HG03520 (cell line): ENCODE data around the gene MEIG1.
"Not testable (repeated sequence)": the region's sequence is repeated elsewhere in the genome, so short reads cannot be mapped to it uniquely, and the experiment has no call there.

Source experiments
- ATAC-seq: cut with Tn5 transposase; IDR thresholded peaks from one replicate; pipeline ENCODE4 v1.9.1; 2021; ENCODE audit warnings: mild to moderate bottlenecking, moderate library complexity; ENCODE audit not compliant: unreplicated experiment

Gene MEIG1

DNA sequence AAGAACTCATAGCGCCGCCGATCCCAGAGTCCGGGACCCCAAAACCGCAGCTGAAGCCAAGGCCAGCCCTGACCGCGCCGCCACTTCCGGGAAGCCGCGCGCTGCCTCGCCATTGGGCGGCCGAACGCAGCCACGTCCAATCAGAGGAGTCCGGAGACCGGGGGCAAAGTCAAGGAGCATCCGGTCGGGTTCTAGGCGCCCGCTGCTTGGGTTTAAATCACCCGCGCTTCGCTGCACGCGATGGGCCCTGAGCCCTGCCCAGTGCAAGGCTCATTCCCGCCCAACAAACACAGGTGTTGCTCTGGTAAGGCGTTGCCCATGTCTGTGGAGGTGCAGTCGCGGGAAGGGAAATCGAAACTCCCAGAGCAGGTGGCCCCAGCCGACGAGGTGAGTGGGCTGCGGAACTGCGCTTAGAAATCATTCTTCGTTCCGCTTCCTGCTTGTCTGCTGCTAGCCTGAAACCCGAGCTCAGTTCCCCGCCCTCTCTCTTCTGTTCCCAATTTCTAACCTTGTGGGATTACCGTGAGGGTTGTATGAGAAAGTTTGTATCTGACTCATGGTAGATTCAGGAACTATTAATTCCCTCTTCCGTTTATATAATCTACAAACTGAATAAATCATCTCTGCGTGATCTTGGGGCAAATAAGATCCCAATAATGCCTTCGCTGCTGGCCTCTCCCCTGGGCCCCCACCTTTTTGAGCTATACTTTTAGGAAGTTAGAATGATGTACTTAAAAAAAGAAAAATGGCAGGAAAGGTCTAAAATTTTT is 5.0 kb upstream of the MEIG1 start, which contains the start of gene DCLRE1C:
Gene DCLRE1C (minus strand): TSS at position 96 of the 770 bp plus-strand sequence. CDS start 86 bp downstream, at position 10.
- ATAC-seq, result peak; percentile 72

DNA sequence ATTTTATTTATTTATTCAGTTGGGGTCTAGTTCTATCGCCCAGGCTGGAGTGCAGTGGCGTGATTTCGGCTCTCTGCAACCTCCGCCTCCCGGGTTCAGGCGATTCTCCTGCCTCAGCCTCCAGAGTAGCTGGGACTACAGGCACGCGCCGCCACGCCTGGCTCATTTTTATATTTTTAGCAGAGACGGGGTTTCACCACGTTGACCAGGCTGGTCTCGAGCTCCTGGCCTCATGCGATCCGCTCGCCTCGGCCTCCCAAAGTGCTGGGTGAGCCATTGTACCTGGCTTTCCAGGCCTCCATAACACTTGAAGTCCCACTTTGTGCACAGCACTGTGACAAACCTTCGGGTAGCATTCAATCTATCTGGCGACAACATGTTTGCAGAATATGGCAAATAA is 4.3 kb upstream of the MEIG1 start:
- ATAC-seq, result no peak

GRCh38 chr10:14958872-14959220 is 342 bp upstream of the MEIG1 start:
- no peak for ATAC-seq

- ATAC-seq, result no peak
These were observed 8.7 kb downstream of the MEIG1 start for GRCh38 chr10:14967897-14968296.

GRCh38 chr10:14971867-14972448 is 12.8 kb downstream of the MEIG1 start:
- no peak for ATAC-seq

DNA sequence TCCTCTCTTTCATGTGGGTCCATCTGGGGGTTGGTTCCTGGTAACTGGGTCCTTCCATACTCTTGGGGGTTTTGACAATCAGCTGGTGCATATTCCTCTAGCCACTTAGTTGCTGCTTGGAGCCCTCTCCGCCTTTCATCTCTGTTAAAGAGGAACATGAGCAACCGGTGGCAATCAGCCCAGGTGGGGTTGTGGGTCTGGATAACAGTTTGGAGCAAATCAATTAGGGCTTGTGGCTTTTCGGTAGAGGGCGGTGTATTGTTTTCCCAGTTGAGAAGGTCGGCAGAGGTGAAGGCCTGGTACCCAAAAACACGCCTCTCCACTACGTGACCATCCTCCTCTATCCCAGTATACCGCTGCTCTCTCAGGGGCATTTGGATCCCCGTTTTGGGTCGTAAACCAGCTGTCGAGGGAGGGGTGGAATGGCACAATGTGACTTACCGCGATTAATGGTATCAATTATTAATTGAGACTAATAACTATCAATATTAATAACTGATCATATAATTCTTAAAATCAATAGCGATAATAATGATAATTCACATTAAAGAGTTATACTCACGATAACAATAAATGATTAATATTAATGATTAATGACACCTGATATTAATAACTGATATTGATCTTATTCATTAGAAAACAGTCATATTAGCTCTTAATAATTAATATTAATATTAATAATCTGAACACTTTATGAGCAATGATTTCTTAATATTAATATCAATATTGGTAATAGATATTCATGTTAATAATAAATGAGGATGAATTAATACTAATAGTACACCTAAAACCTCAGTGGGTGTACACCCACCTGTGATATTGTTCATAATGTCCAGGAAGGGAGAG is 15.2 kb downstream of the MEIG1 start:
- ATAC-seq, result not testable (repeated sequence)

- no peak for ATAC-seq
These were observed 16.6 kb downstream of the MEIG1 start for GRCh38 chr10:14975672-14976273.

- ATAC-seq, result no peak
These were observed 23.6 kb downstream of the MEIG1 start for GRCh38 chr10:14982744-14983143.

GRCh38 chr10:14989552-14989951 is 30.4 kb downstream of the MEIG1 start:
- not testable (repeated sequence) for ATAC-seq

- ATAC-seq, result not testable (repeated sequence)
These were observed 32.0 kb downstream of the MEIG1 start for GRCh38 chr10:14991035-14991749.

DNA sequence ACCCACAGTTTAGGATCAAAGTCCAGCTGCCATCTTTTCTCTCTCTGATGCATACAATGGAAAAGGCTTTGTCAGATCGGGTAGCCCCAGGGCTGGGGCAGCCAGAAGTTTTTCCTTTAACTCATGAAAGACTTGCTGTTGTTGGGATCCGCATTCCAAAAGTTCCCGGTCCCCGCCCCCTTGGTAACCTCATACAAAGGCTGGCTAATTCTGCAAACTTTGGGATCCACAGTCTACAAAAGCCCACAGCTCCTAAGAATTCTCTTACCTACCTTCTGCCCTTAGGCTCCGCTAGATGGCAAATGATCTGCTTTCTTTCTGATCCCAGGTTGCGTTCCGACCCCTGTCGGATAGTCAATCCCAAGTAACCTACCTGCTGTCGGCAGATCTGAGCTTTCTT is 33.1 kb downstream of the MEIG1 start:
- not testable (repeated sequence) for ATAC-seq

DNA sequence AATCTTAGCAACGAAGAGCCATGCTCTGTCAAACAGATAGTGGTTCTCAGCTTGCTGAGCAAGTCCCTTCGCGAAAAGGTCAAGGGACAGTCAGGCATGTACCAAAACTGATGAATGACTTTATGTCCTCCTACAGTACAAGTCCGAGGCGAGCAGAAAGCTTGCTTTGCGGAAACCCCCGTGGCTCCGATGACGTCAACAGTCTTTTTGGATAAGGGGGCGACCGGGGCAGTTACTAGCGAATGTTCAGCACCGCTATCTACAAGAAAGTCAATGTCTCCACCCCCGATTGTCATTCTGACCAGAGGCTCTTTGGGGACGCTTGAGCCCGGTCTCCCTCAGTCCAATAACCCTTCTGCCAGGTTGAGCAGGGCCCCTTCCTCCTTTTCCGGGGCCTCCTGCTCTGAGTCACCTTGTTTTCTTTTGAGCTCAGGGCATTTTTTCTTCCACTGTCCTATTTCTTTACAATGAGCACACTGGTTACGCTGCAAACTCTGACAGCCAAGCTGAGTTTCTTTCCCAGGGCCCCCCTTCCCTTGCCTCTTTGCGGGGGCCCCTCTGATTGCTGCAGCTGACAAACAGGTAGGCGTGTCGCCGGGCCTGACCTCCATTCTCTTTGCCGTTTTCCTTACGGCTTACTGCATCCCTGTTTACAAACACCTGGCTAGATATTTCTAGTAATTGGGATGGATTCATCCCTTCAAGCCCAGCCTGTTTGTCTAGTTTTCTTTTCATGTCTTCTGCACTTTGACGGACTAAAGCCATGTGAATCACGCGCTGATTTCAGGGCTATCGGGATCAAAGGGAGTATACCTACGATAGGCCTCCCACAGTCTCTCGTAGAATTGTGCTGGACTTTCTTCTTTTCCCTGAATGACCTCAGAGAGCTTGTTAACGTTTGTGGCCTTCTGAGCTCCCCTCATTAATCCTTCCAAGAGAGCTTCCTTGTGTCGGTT is 34.6 kb downstream of the MEIG1 start:
- not testable (repeated sequence) for ATAC-seq

DNA sequence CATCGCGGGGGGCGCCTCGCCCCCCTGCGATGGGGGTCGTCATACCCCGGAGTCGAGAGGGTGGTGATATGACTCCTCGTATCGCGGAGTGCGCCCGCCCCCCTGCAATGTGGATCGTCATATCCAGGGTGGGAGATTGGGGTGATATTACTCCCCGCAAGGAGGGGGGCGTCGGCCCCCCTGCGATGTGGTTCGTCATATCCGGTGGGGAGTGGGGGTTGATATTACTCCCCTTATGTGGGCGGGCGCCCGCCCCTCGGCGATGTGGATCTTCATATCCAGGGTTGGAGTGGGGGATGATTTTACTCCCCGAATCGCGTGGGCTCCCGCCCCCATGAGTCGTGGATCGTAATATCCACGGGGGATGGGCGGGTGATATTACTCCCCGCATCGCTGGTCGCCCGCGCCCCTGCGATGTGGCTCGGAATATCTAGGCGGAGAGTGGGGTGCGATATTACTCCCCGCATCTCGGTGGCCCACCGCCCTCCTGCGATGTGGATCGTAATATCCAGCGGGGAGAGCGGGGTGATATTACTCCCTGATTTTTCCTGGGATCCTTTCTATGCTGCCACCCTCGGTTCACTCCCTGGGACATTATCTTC is 36.9 kb downstream of the MEIG1 start:
- no peak for ATAC-seq

DNA sequence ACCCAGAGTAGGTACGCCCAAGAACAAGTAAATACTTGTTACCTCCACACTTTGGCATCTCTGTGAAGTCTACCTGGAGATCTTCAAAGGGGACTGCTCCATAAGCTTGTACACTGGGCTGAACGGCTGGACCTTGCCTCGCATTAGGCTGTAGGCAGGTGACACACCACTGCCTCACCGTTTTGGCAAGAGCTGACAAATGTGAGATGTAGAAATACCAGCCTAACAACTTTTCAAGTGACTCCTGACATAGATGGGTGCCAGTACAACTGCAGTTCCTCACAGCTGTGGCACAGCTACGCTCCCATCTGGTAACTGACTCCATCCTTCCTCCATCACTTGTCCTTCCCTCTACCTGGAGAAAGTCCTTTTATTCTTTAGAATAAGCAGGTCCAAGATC is 54.3 kb downstream of the MEIG1 start:
- ATAC-seq, result not testable (repeated sequence)

GRCh38 chr10:15015451-15015850 is 56.3 kb downstream of the MEIG1 start:
- no peak for ATAC-seq

- not testable (repeated sequence) for ATAC-seq
These were observed 61.8 kb downstream of the MEIG1 start for GRCh38 chr10:15020966-15021365.
